BE2C (cell line): ENCODE results near the gene MED29.
A peak's percentile ranks its signal among the peaks of the same experiment; 100 is the strongest.

Experiments used
- DNase-seq: peaks from one replicate; pipeline ENCODE4 v3.0.0-alpha.2; 2020
- H3K27me3 ChIP-seq: fragments of 250-450 bp; sonication (Bioruptor Pico); 2 replicates; pipeline ENCODE4 v1.5.1; 2020; ENCODE audit warnings: mild to moderate bottlenecking
- H3K36me3 ChIP-seq: fragments of 250-450 bp; sonication (Bioruptor Pico); 2 replicates; pipeline ENCODE4 v1.5.1; 2020; ENCODE audit warnings: mild to moderate bottlenecking
- H3K4me1 ChIP-seq: fragments of 250-450 bp; sonication (Bioruptor Pico); 2 replicates; pipeline ENCODE4 v1.5.1; 2020
- H3K4me3 ChIP-seq: 2 replicates; pipeline ENCODE4 v1.5.1; 2011; ENCODE audit warnings: low read depth, low read length
- H3K9me3 ChIP-seq: fragments of 250-450 bp; sonication (Bioruptor Pico); 2 replicates; pipeline ENCODE4 v1.5.1; 2020
- TF ChIP-seq, protein P1 (sequence below): IDR thresholded peaks from 2 replicates; pipeline ENCODE4 v1.5.1; 2012; ENCODE audit warnings: mild to moderate bottlenecking, low read depth, low read length

MED29 gene

DNA sequence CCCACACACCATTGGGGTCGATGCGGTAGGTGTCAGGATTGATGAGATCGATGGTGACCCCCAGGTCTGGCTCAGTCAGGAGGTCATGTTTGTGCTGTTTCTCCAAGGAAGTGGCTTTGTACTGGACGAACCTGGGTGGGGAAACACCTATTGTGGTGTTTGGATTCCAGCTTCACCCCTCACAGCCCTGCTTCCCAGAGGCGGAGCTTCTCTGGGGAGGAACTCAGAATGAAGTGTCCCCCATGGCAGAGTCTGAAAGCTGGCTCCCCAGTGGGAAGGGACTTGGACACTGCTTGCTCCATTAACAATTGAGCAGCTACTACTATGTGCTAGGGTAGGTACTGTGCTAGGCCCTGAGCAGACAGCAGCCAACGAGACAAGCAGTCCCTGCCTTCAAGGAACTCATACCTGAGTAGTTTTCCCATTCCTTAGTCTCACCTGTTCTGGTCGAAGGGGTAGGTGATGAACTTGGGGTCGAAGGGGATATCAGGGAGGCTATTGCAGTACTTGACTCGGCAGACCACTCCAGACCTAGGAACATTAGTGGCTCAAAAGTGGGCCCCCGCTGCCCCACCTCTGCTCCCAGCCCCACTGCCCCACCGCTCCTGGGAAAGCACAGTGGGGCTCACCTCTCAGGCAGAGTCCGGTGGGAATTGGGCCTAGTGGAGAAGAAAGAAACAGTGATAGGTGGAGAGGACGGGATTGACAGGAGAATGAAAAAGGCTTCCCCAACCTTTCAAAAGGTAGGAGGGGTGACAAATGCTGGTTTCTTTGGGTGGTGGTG, 1.4 kb upstream of the MED29 start:
- no peaks in the 10 kb centered on the region for H3K27me3 ChIP-seq
- H3K36me3 ChIP-seq, result peaks cover 42% of the 10 kb centered on the region
- H3K4me3 ChIP-seq, result peak overlapping the region; percentile 99
- TF ChIP-seq, protein P1, sequence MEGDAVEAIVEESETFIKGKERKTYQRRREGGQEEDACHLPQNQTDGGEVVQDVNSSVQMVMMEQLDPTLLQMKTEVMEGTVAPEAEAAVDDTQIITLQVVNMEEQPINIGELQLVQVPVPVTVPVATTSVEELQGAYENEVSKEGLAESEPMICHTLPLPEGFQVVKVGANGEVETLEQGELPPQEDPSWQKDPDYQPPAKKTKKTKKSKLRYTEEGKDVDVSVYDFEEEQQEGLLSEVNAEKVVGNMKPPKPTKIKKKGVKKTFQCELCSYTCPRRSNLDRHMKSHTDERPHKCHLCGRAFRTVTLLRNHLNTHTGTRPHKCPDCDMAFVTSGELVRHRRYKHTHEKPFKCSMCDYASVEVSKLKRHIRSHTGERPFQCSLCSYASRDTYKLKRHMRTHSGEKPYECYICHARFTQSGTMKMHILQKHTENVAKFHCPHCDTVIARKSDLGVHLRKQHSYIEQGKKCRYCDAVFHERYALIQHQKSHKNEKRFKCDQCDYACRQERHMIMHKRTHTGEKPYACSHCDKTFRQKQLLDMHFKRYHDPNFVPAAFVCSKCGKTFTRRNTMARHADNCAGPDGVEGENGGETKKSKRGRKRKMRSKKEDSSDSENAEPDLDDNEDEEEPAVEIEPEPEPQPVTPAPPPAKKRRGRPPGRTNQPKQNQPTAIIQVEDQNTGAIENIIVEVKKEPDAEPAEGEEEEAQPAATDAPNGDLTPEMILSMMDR, result no peak
- H3K4me1 ChIP-seq, result no peaks in the 10 kb centered on the region
- no peak for DNase-seq
- no peaks in the 10 kb centered on the region for H3K9me3 ChIP-seq

DNA sequence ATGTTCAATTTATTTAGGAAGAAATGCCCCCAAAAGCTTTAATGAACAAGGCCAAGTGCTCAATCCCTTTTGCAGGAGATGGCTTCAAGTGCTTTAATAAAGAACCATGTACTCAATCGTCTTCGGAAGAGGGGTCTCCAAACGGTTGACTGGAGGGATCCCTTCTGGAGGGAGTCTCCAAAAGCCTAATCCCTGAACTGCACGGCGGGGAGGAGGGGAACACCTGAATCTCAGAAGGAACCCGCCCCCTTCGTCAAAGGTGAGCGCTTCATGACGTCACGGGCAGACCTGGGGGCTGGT, 777 bp upstream of the MED29 start:
- H3K4me1 ChIP-seq, result no peaks in the 10 kb centered on the region
- H3K4me3 ChIP-seq, result peak overlapping the region; percentile 99
- no peaks in the 10 kb centered on the region for H3K27me3 ChIP-seq
- no peak for DNase-seq
- H3K9me3 ChIP-seq, result no peaks in the 10 kb centered on the region
- H3K36me3 ChIP-seq, result peaks cover 42% of the 10 kb centered on the region
- TF ChIP-seq, protein P1, result no peak

DNA sequence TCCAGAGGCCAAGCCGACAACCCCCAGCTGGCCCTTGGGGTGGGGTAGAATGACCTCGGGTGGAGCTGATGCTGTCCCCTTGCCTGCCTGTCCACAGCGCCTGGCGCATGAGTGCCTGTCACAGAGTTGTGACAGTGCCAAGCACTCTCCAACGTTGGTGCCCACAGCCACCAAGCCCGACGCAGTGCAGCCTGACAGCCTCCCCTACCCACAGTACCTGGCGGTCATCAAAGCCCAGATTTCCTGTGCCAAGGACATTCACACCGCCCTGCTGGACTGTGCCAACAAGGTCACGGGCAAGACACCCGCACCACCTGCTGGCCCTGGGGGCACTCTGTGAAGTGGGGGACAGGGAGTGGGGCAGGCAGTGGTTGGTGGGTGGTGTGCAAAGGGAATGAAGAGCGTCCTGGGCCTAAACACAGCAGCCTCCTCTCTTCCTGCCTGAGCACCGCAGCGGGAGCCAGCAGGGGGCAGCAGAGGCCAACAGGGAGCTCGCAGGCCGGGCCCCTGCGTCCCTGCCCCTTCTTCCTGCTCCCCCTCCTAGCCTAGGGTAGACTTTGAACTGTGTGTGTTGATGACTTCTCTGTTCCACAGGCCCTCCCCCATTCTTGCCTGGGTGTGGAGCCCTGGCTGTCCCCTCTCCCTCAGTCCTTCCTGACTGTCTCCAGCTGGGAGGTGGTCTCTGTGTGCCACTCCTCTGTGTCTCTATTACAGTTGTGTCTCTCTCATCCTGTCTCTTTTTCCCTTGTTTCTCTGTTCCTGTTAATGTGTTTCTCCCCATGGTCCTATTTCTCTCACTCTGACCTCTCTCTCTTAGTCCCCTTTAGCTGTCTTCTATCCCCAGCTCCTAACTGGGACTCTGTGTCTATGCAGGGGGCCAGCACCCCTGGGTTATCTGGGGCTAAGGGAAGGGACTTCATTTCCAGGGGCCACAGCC, 6.5 kb downstream of the MED29 start:
- Histone ChIP-seq H3K4me3 (no peak overlapping the region), H3K27me3 (no peaks in the 10 kb centered on the region), H3K4me1 (peaks cover 18% of the 10 kb centered on the region), H3K36me3 (peaks cover 9% of the 10 kb centered on the region), H3K9me3 (no peaks in the 10 kb centered on the region)
- TF ChIP-seq, protein P1, result peak; percentile 93
- DNase-seq, result peak; percentile 92

DNA sequence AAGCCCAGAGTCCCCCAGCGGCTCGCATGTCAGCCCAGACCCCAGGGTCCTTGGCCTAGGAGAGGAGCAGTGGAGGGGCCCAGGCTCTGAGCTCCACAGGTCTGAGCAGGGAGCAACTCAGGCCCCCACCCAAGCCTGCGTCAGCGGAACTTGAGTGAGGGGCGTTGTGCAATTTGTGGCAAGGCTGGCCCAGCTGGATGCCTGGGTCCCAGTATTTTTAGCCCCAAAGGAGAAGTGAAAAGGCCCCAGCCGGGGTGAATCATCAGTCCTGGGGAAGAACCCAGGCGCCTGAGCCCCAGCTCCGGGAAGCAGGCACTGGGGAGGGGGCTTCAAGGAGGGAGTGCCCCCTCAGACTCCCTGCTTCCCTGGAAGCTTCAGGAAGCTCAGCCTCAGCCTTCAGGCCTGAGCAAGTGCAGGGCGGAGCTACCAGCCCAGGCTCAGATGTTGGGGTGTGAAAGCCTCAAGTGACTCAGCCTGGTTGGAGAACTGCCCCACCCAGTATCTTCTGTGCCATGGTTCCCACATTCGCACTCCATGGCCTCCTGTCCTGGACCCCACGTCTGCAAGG, 7.2 kb downstream of the MED29 start:
- Histone ChIP-seq H3K4me3 (no peak overlapping the region), H3K36me3 (peaks cover 8% of the 10 kb centered on the region), H3K4me1 (peaks cover 22% of the 10 kb centered on the region), H3K9me3 (no peaks in the 10 kb centered on the region), H3K27me3 (no peaks in the 10 kb centered on the region)
- TF ChIP-seq, protein P1, result no peak
- no peak for DNase-seq

DNA sequence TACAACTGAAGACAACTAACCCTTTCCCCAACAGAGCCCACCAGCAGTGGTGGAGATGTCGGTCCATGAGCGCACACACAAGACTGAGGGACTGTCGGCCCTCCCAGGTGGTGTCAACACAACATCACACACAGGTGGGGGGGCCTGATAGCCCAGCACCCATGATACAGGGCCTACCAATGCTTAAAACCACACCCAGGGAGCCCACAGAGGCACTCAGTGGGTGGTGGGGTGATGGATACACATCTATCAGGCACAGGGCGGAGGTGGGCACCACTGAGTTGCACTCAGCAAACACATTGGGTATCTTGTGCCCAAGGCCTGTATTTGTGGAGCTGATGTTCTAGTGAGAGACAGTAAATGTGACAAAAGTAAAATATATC, 8.5 kb downstream of the MED29 start:
- H3K9me3 ChIP-seq, result no peaks in the 10 kb centered on the region
- peaks cover 29% of the 10 kb centered on the region for H3K4me1 ChIP-seq
- H3K36me3 ChIP-seq, result no peaks in the 10 kb centered on the region
- no peak overlapping the region for H3K4me3 ChIP-seq
- DNase-seq, result no peak
- TF ChIP-seq, protein P1, result no peak
- no peaks in the 10 kb centered on the region for H3K27me3 ChIP-seq
